CD14-positive monocyte (primary cell): ENCODE results near the gene ZNF414. TPM values are rescaled to one million over a fixed set of nuclear protein-coding genes. Genes with fewer than 3 reads are reported as not detected.

Source experiments
- DNase-seq, 3 donors: peaks; one replicate each; pipeline ENCODE4 v3.0.0-alpha.2; 2011 to 2022
- H2AFZ ChIP-seq: 2 replicates; pipeline ENCODE4 v1.6.0; 2012; ENCODE audit warnings: mild to moderate bottlenecking, low read depth, low read length, inconsistent platforms; ENCODE audit not compliant: insufficient read depth, poor library complexity, severe bottlenecking
- H3K27ac ChIP-seq, 2 donors: 1 replicate in 1 of 2; 2 replicates in 1 of 2; pipeline ENCODE4 v1.5.1; 2012 to 2013; ENCODE audit warnings: low read length in 2 of 2, control low read depth in 1 of 2, inconsistent platforms in 1 of 2, low read depth in 1 of 2, mild to moderate bottlenecking in 1 of 2
- H3K27me3 ChIP-seq, 2 donors: one replicate each; pipeline versions ENCODE4 v1.6.0 to v1.6.1; 2011 to 2013; ENCODE audit warnings: low read length in 2 of 2; ENCODE audit not compliant: control insufficient read depth in 2 of 2, insufficient read depth in 2 of 2
- H3K36me3 ChIP-seq, 2 donors: replicated peaks in 1 of 2; 1 replicate in 1 of 2; 2 replicates in 1 of 2; pipeline versions ENCODE4 v1.5.1 to v1.6.1; 2012 to 2013; ENCODE audit warnings: low read length in 2 of 2, control low read depth in 1 of 2, inconsistent platforms in 1 of 2, mild to moderate bottlenecking in 1 of 2; ENCODE audit not compliant: insufficient read depth in 2 of 2, control insufficient read depth in 1 of 2
- H3K4me1 ChIP-seq, 2 donors: 1 replicate in 1 of 2; 2 replicates in 1 of 2; pipeline versions ENCODE4 v1.5.1 to v1.6.1; 2012 to 2013; ENCODE audit warnings: low read length in 2 of 2, control low read depth in 1 of 2, inconsistent platforms in 1 of 2, mild to moderate bottlenecking in 1 of 2, moderate library complexity in 1 of 2; ENCODE audit not compliant: insufficient read depth in 2 of 2, control insufficient read depth in 1 of 2
- H3K4me2 ChIP-seq: replicated peaks from 2 replicates; pipeline ENCODE3; 2012; ENCODE audit warnings: low read length, moderate library complexity, mild to moderate bottlenecking; ENCODE audit not compliant: poor library complexity, severe bottlenecking; ENCODE audit errors: extremely low read depth
- H3K4me3 ChIP-seq, 3 experiments: fragments of 200-600 bp in 1 of 3; sonication (generic) in 1 of 3; replicated peaks in 1 of 3; 1 replicate in 2 of 3; 2 replicates in 1 of 3; pipeline ENCODE4 v1.5.1; 2011 to 2013; ENCODE audit warnings: low read length in 3 of 3, mild to moderate bottlenecking in 3 of 3, control low read depth in 2 of 3, low read depth in 2 of 3, inconsistent platforms in 1 of 3, moderate library complexity in 1 of 3
- H3K79me2 ChIP-seq: 2 replicates; pipeline ENCODE4 v1.6.0; 2012; ENCODE audit warnings: mild to moderate bottlenecking, control low read depth, inconsistent platforms, low read length, moderate library complexity; ENCODE audit not compliant: insufficient read depth
- H3K9ac ChIP-seq: 2 replicates; pipeline ENCODE4 v1.6.0; 2017; ENCODE audit warnings: low read length, mild to moderate bottlenecking; ENCODE audit not compliant: insufficient read depth, poor library complexity, severe bottlenecking
- H3K9me3 ChIP-seq, 2 donors: replicated peaks in 1 of 2; 1 replicate in 1 of 2; 2 replicates in 1 of 2; pipeline versions ENCODE4 v1.5.1 to v1.6.1; 2012 to 2013; ENCODE audit warnings: low read length in 2 of 2, control low read depth in 1 of 2; ENCODE audit not compliant: control insufficient read depth in 1 of 2, insufficient read depth in 1 of 2
- H4K20me1 ChIP-seq: 2 replicates; pipeline ENCODE4 v1.6.0; 2012; ENCODE audit warnings: mild to moderate bottlenecking, low read length, control low read depth, moderate library complexity; ENCODE audit not compliant: insufficient read depth
- H3K27ac Mint-ChIP-seq, 7 donors: one replicate each; pipeline ENCODE4 v1.8.0; 2020; ENCODE audit warnings: mild to moderate bottlenecking in 7 of 7, mixed read lengths in 7 of 7, moderate library complexity in 6 of 7, inconsistent platforms in 2 of 7
- H3K27me3 Mint-ChIP-seq, 3 donors: one replicate each; pipeline ENCODE4 v1.8.0; 2021 to 2022; ENCODE audit warnings: low read depth in 3 of 3, mild to moderate bottlenecking in 3 of 3, mixed read lengths in 3 of 3, moderate library complexity in 3 of 3, inconsistent platforms in 1 of 3
- H3K36me3 Mint-ChIP-seq, 2 donors: one replicate each; pipeline ENCODE4 v1.8.0; 2020; ENCODE audit warnings: mixed read lengths in 2 of 2, inconsistent platforms in 1 of 2, mild to moderate bottlenecking in 1 of 2
- H3K4me1 Mint-ChIP-seq: one replicate; pipeline ENCODE4 v1.8.0; 2020; ENCODE audit warnings: mild to moderate bottlenecking, mixed read lengths
- H3K4me3 Mint-ChIP-seq, 2 donors: one replicate each; pipeline ENCODE4 v1.8.0; 2020; ENCODE audit warnings: mild to moderate bottlenecking in 2 of 2, mixed read lengths in 2 of 2, moderate library complexity in 1 of 2
- H3K9me3 Mint-ChIP-seq, 7 donors: one replicate each; pipeline ENCODE4 v1.8.0; 2020 to 2022; ENCODE audit warnings: mixed read lengths in 7 of 7, mild to moderate bottlenecking in 6 of 7, moderate library complexity in 6 of 7, inconsistent platforms in 2 of 7
- WGBS: methylation state at CpG from one replicate; pipeline ENCODE4 v1.1.5; 2013; ENCODE audit warnings: missing lambda C conversion rate; ENCODE audit not compliant: insufficient coverage; 5-methylcytosine and 5-hydroxymethylcytosine counted together
- intact Hi-C, 2 donors: fragments of 100-400 bp; cut with micrococcal nuclease; formaldehyde crosslinking; loops; one replicate each; pipeline versions ENCODE4 v1.15.0 to v1.15.1; 2023
- polyA plus RNA-seq, 3 donors: library from polyadenylated mRNA; depleted of rRNA in 1 of 3; unstranded in 2 of 3; stranded (reverse) in 1 of 3; fragments of 300-500 nt in 2 of 3; fragments of >200 nt in 1 of 3; fragmentation: Illumina TruSeq in 2 of 3; gene quantifications; 1 replicate in 2 of 3; 2 replicates in 1 of 3; pipeline ENCODE4 v1.2.3, GENCODE V29; 2012 to 2021
- TF ChIP-seq, protein P1 (sequence below): fragments of 200-600 bp; IDR thresholded peaks from one replicate; pipeline ENCODE4 v1.8.0; 2022; ENCODE audit warnings: antibody characterized with exemption, mild to moderate bottlenecking

Gene ZNF414
- polyA plus RNA-seq, 3 donors: 4.1 to 21.1 (median 4.7) TPM

DNA sequence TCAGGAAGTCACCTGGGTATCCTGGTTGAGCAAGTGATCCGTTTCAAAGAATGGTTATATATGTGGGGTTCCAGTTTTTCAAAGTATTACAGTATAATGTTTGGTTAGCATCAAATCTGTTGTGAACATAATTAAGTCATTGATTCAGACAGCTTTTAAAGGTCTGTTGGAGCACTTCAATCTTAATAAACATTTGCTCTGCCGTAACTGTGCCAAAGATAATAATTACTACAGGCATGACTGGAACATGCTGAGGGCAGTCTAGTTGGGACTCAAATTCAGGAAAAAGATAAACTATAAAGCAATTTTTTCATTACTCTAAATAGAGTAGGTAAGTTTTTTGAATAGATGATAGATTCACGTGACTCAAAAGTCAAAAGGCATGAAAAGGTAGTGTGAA is 45.8 kb downstream of the ZNF414 start:
- H3K4me3 ChIP-seq: no peak overlapping the region
- Mint-ChIP-seq H3K4me1 (peaks cover 23% of the 10 kb centered on the region), H3K9me3 (no peaks in the 10 kb centered on the region), H3K27me3 (peaks cover 0 to 4% (median 0%) of the 10 kb centered on the region in 3 donors), H3K36me3 (peaks cover 87 to 100% of the 10 kb centered on the region in 2 donors), H3K4me3 (no peak overlapping the region), H3K27ac (peak overlapping the region in 1 of 7 donors; percentile 7)
- no peak overlapping the region for H3K4me2 ChIP-seq
- DNase-seq: no peak
- H3K27ac ChIP-seq: no peak overlapping the region
- no peak overlapping the region for H2AFZ ChIP-seq
- H3K9ac ChIP-seq: no peak overlapping the region
- intact Hi-C loops: no loop called here
- H3K27me3 ChIP-seq: no peaks in the 10 kb centered on the region
- TF ChIP-seq, protein P1, sequence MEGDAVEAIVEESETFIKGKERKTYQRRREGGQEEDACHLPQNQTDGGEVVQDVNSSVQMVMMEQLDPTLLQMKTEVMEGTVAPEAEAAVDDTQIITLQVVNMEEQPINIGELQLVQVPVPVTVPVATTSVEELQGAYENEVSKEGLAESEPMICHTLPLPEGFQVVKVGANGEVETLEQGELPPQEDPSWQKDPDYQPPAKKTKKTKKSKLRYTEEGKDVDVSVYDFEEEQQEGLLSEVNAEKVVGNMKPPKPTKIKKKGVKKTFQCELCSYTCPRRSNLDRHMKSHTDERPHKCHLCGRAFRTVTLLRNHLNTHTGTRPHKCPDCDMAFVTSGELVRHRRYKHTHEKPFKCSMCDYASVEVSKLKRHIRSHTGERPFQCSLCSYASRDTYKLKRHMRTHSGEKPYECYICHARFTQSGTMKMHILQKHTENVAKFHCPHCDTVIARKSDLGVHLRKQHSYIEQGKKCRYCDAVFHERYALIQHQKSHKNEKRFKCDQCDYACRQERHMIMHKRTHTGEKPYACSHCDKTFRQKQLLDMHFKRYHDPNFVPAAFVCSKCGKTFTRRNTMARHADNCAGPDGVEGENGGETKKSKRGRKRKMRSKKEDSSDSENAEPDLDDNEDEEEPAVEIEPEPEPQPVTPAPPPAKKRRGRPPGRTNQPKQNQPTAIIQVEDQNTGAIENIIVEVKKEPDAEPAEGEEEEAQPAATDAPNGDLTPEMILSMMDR: no peak
- H3K79me2 ChIP-seq: peaks cover 91% of the 10 kb centered on the region
- no peaks in the 10 kb centered on the region for H3K9me3 ChIP-seq
- peaks cover 95% of the 10 kb centered on the region for H4K20me1 ChIP-seq
- H3K4me1 ChIP-seq: peaks cover 10 to 17% of the 10 kb centered on the region in 2 donors
- peaks cover 83 to 100% of the 10 kb centered on the region in 2 donors for H3K36me3 ChIP-seq
- no CpG with 5 or more reads among the region's 3 CpGs for WGBS

DNA sequence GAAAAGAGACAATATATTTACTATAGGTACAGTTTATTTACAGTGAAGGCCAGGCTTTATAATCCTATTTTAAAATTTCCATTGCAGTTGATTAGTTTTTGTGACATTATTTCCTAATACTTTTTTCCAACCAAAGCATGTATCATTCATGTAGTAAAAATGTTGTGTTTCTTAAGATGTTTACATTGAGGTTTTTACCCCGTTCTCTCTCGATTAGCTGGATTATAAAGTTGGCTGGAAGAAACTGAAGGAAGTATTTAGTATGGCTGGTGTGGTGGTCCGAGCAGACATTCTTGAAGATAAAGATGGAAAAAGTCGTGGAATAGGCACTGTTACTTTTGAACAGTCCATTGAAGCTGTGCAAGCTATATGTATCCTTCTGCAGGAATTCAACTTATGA is 47.9 kb downstream of the ZNF414 start:
- intact Hi-C loops: no loop called here
- Histone ChIP-seq H3K4me3 (no peak overlapping the region), H3K27ac (no peak overlapping the region), H3K9ac (no peak overlapping the region), H3K4me2 (no peak overlapping the region), H2AFZ (no peak overlapping the region), H3K36me3 (peaks cover 88 to 100% of the 10 kb centered on the region in 2 donors), H3K79me2 (peaks cover 99% of the 10 kb centered on the region), H3K4me1 (no peaks in the 10 kb centered on the region), H4K20me1 (peaks cover 98% of the 10 kb centered on the region), H3K27me3 (no peaks in the 10 kb centered on the region), H3K9me3 (no peaks in the 10 kb centered on the region)
- Mint-ChIP-seq H3K4me3 (no peak overlapping the region), H3K27me3 (peaks cover 0 to 2% (median 0%) of the 10 kb centered on the region in 3 donors), H3K9me3 (no peaks in the 10 kb centered on the region), H3K4me1 (peaks cover 9% of the 10 kb centered on the region), H3K27ac (no peak overlapping the region), H3K36me3 (peaks cover 93 to 96% of the 10 kb centered on the region in 2 donors)
- WGBS: 96% methylated on average over 4 of the region's 4 CpGs
- DNase-seq: no peak
- TF ChIP-seq, protein P1: no peak
